NCI-H128 (cell line): ENCODE data around the gene SPR.
A peak's percentile ranks its signal among the peaks of the same experiment; 100 is the strongest.

ENCODE experiments used
- DNase-seq: peaks from one replicate; lab custom pipeline; 2025; ENCODE audit not compliant: unreplicated experiment; lab: John Stamatoyannopoulos, UW

SPR gene

DNA sequence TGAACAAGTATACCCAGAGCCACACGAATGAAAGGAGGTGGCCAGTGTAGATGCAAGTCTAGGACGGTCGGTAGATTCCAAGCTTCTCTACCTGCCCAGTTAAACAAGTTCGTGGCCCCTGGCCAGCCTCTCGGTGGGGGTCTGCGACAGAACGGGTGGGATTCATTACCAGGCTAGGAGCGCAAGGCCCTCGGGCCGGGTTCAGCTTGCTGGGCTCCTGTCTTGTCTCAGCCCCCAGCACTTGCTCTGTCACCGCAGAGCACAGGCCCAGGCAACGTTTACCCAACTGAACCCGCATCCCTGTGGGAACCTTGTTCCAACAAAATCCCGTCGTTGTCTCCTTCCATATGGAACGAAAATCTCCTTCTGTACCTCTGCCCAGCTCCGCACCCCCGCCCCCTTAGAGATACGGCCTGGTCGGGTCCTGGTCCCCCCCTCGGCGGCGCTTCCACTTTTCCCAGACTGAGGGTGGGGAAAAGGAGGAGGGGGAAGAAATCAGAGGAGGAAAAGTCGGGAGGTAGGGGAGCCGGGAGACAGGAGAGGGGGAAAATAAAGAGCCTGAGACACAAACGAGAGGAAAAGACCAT lies 28.2 kb downstream of the SPR start:
- DNase-seq, result no peak

DNA sequence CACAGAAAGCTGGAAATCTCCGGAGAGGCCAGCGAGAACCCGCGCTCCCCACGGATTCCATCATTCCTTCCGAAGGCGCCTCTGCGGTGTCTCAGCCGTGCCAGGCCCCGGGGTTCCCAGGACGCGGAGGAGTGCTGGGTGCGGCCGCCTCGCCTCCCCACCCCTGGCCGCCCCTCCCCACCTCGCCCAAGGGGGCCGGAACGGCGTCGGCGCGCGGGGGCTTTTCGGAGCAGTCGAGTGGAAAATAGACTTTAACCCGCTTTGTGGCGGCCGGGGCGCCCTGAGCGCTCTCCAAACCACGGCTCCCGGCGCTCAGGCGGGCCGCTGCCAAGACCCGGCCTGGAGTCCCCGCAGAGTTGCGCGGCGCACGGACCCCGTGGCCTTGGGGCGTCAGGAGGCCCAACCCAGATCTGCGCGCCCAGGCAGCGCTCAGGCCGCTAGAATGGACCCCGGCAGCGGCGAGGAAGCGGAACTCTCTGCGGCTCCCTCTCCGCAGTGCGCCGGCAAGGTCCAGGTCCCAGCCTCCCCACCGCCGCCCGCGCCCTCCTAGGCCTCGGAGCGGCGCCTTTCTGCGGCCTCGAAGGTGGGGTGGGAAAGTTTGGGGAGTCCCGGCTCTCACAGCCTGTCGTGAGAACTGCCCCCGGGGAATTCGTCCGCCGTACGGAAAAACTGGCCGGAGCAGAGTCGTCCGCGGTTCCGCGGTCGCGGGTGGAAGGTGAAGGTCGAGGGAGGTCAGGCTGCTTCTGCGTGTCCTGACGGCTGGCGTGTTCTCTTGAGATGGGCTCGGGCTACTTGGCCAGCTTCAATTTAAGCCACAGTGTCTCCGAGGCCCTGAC lies 28.9 kb downstream of the SPR start:
- DNase-seq, result peak; percentile 29

DNA sequence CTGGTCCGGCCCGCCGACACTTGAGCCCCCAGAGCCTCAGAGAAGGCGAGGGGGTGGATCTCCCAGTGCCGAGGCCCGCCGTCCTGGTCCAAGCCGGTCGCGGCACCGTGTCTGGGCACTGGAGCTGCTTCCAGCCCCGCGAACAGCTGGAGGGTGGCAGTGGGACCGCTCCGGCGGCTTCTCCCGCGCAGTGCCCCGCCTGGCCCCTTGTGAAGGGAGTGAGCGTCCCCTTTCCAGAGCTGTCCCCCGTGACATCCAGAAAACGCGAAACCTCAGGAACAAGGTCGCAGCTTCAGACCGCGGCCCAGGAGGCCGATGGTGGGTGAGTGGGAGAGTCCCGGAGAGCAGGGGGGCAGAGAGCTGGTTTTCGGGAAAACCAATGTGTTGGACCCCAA lies 29.5 kb downstream of the SPR start:
- DNase-seq, result no peak

DNA sequence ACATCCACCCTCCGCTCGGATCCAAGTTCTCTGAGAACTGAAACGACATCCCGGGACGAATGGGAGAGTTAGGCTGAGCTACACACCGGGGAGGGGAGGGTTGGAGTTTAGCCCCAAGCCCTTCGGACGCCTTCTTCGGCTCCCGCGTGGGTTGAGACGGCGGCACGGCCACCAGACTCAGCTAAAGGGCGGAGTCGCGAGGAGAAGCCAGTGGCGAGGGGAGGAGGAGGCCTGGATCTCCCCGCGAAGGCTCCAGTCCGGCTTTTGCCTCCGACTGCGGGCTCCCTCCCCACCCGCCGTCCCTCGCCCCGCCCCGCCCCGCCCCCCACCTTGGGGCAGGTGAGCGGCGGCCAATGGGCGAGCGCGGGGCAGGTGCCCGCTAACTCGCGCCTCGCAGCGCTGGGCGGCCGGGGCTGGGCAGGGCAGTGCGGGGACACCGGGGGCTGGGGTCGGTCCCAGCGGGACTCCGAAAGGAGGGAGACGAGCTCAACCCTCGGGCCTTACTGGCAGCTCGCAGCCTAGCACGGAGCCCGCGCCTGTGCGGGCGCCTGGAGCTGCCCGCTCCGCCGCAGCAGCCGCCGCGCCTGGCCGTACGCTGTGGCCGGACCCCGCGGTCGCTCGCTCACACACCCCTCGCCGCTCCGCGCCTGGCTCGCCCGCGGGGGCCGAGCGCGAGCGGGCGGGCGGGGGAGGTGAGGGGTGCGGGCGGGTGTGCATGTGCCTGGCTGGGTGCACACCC lies 30.1 kb downstream of the SPR start, which contains the start of gene EMX1:
TSS of gene EMX1 (plus strand) at position 382 of the 739 bp plus-strand sequence. CDS start at position 716, 334 bp downstream.
- peak; percentile 61 for DNase-seq

DNA sequence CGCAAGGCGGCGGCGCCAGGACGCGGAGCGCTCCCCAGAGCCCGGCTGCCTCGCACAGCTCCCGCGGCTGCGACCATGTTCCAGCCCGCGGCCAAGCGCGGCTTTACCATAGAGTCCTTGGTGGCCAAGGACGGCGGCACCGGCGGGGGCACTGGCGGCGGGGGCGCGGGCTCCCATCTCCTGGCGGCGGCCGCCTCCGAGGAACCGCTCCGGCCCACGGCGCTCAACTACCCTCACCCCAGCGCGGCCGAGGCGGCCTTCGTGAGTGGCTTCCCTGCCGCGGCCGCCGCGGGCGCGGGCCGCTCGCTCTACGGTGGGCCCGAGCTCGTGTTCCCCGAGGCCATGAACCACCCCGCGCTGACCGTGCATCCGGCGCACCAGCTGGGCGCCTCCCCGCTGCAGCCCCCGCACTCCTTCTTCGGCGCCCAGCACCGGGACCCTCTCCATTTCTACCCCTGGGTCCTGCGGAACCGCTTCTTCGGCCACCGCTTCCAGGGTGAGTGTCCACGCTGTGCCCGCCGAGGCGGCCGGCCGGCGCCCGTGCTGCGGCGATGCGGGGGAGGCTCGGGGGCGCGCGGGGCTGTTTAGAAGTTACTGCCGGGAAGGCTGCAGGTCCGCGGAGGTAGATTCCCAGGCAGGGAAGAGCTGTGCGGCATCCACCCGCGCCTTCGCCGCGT lies 30.8 kb downstream of the SPR start:
- DNase-seq, result no peak

DNA sequence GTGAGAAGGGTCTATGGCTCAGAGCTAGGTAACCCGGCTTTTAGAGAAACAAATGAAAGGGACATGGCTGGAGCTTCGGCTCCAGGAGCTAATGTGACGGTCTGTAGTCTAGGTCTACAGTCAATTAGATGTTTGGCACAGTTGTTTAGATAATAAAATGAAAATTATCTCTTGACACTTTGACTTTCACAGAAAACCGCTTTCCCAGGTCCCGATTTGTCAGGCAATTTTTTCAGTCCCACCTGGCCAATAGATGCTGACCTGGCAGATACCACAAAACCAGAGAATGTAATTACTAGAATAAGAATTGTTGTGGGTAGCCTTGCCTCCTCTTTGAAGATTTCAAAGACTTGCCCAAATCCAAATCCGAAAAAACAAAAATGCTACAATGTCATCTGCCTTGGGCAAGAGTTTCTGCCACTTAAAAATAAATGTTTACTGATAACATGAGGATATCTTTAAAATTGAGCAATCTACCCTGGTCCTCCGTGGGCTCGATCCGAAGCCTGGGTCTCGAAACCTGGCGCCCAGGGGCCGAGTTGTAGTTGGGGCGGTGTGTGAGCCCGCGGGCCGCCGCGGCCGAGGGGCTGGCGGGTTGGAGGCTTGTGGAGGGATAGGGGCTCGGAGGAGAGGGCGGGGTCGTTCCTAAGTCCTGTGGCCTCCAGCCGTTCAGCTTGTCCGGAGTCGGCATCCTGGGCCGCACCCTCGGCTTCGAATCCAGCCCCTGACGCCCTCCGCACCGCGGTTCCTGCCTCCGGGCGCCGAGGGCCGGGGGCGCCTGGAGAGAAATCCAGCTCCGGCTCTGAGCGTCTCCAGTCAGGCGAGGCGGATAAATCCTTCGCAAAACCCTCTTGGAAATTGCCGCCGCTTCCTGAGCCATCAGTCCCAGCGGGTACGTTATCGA lies 32.5 kb downstream of the SPR start:
- no peak for DNase-seq

DNA sequence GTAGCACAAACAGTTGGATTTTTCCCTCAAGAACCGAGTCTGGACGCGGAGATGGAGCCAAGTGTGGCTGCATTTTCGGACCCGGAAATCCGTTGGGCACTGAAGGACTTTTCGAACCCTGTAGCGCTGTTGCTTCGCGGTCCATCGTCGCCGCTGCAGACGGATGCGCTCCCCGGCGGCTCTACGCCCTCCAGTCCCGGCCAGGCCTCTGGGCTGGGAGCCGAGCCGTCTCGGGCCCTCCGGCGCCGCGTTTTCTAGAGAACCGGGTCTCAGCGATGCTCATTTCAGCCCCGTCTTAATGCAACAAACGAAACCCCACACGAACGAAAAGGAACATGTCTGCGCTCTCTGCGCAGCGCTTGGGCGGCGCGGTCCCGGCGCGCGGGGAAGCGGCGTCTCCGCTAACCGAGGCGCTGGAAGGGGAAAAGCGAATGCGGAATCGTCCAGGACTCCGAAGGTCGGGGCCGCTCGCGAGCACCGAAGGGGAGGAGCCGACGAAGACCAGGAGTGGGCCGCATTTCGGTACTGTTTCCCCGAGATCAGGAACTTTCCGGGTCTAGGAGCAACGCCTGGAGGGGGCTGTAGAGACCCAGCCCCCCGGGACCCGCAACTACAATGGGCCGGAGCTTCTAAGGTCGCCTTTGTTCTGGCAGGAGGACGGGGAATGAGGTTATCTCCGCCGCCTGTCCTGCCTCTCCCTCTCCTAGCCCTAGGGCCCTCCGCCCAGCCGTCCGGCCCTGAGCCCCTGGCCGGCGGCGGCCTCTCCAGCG lies 33.3 kb downstream of the SPR start:
- no peak for DNase-seq

DNA sequence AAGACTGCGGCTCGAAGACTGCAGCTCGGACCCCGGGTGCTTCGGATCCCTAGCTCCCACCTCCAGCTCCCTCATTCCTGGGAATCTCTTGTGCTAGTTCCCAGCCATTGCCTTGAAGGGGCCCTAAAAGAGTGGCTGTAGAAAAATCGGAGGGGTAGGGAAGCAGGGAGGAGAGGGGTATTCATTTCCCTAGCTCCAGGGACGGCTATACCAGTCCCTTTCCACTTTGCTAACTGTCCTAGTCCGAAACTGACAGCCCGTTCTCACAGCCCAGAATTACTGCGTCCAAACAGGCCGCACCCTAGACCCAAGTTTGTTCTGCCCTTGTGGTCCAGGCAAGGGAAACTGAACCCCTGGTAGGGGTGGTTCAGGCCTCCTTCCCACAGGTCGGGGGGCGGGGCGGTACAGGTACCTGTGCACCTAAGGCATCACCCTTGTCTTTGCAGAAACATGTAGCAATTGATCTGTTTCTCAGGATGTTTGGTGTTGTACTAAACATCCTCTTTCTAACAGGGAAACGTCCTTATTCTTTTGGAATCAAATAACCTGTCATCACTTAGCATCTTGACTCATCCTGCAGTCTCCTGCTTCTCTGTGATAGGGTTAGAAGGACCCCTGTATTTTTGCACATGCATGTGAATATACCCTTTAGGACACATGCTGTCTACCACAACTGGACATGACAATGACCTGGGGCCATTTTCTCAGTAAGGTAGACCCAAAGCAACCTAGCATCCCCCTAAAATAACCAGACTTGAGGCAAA lies 34.1 kb downstream of the SPR start:
- no peak for DNase-seq

DNA sequence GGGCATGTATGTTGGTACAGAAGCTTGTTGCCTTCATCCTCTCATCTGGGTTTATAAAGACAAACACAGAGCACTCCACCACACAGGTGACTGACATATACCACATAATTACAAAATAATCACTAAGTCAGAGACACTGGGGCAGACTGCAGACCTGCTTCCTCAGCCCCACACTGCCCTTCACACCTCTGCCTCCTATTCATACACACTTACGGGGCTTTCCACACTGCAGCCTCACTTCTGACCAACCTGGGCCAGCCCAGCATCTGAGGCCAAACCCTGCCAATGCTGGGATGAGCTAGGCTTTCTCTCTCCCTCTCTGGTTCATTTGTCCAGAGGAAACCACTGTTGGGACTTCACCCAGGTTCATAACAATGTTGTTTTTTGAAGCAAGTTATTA lies 34.6 kb downstream of the SPR start:
- no peak for DNase-seq

DNA sequence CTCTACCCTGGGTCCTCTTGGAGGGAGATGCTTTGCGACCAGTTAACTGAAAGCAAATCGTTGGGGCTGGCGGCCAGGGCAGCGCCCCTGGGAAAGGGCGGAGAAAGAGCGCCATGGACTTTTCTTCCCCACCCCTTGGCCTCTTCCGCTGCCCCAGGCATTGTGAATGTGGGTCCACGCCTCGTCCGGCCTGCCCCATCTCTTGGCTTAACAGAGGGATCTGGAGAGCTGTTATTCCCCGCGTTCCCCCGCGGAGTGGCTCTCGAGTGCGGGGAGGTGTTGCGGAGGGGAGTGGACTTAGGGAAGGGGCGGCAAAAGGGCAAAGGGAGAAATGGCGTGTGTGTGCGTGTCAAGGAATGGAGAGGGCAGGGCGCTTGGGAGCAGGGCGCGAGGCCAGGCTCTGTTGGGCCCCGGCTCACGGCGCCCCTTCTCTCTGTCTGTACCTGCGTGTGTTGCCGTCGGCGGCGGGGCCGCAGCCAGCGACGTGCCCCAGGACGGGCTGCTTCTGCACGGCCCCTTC lies 36.7 kb downstream of the SPR start:
- DNase-seq, result no peak

DNA sequence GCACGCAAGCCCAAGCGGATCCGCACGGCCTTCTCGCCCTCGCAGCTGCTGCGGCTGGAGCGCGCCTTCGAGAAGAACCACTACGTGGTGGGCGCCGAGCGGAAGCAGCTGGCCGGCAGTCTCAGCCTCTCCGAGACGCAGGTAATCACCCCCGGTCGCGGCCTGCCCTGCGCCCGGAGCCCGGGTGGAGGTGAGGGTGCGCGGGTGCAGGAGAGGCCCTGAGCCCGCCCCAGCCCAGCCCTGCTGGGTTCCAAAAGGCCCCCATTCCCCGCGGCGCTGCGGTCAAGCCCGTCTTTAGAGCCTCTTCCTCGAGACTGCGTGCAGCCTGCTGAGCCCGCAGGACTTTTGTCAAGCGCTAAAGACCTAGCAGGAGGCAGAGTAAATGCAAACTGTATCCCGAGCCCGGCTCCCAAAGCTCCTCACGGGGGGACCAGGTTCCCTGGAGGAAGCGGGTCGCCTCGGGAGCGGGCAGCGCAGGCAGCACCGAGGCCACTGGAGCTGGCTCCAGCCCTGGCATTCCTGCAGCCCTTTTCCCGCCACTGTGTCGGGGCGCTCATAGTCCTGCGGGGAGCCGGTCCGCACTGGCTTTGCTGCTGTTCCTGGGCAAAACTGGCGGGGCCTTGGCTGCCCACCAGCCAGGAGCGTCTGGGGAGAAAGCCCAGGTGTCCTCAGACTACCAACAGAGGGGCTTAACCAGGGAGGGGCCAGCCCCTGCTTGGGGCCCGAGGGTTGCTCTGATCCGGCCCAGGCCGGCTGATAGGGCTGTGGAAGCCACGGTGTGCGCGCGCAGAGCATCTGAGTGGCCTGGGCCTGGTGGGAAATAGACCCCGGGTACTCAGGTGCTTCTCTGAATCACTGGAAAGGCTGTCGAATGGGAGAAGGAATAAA lies 37.4 kb downstream of the SPR start:
- DNase-seq, result no peak

DNA sequence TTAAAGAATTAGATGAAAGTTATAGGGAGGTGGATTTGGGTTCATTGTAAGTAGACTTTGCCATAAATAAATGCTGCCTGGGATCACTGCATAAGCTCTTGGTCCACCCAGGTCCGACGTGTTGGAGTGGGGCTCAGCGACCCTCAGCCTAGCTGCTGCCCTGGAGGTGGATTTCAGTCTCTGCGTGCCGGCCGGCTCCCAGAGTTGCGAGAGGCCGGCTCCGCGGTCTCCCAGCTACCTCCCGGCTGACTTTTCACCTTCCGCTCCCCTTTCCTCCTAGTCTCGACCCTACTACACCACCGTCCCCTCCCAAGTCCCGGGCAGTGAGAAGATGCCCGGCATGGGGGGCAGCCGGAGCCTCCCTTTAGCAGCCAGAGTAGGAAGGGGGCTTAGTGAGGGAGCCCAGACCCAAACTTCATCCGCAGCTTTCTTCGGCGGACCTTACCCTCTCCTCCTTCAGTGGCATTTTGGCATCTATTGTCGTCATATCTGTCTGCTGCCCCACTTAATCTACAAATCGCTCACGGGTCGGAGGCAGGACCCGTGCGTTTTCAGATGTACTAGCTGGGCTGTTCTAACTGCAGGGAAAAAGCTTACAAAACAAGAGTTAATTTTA lies 38.2 kb downstream of the SPR start:
- DNase-seq, result no peak

DNA sequence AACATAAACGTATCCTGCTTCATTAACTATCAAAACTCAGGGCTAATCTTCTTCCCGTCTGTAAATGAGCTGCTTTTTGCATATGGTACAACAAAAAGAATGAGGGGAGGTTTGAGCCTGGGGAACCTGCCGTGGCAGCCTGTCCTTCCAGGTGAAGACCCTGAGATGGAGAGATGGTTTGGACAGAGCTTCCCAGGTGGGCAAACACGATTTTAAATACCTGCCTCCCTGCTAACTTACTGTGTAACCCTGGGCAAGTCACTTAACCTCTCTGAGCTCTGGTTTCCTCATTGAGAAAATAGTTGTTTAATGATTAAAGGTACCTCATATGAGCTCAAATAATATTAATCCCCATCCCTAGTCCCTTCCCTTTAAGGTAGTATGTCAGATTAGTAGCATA lies 39.2 kb downstream of the SPR start:
- DNase-seq, result no peak

DNA sequence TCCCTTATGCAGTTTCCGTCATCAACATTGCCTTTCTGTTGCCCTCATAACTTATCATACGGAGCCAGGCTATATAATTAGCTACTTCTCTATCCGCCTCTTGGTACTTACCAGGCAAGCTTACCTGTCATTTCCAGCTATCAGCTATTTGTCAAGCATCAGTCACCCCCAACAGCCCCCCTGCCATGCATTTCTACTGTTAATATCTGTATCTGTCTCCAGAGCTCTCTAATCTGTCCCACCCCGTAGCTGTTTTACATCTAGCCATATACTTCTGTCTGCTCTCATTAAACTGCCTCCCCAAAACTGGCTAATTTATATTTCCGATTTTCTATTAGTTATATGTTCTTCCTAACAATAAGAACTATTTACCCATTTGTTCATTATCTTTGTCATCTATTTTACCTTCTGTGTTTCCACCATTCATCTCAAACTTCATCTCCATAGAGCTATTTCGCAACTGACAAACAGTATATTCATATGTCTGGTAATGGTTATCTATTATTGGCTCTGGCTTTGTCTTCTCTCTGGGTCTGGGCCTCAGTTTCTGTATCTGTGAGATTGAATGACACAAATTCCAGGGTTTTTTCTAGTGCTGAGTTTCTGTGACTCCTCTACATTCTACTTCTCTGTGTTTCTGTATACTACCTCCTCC lies 39.7 kb downstream of the SPR start:
- DNase-seq, result no peak

DNA sequence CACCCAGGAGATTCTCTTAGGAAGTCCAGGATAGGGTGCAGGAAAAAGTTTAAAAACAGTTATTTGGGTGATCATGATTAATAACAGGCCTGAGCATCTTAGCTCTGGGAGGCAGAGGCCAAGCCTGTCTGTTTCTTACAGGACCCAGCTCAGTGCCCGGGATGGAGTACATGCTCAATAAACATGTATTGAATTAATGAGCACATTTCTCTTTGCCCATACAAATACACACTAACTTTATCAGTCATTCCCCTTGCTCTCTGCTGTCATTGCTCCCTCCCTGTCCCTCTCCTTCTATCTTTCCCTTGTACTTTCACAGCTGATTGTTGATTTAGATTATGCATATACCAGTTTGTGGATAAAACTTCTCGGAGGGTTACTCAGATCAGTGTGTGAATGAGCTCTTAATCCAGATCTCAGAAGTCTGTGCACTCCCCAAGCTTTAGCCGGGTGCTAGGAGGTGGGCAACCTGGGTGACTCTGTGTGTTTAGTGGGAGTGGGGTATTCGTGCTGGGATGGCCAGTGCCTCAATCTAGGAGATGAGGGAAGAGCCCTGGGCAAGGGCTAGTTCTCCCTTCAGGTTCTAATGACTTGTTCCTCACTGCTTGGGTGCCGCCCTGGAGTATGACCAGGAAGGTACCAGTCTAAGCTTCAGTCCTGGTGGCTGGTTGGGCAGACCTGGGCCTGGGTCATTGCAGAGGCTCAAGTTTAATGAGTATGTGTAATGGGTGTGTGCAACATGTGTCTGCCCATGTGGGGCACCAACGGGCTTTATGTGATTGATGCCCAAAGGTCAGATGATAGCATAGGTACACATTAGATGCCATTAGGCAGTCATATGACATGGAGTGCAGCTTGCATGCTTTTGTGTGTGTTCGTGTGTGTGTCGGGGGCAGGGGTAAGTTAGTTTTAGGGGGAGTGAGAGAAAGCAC lies 40.7 kb downstream of the SPR start:
- DNase-seq, result no peak

DNA sequence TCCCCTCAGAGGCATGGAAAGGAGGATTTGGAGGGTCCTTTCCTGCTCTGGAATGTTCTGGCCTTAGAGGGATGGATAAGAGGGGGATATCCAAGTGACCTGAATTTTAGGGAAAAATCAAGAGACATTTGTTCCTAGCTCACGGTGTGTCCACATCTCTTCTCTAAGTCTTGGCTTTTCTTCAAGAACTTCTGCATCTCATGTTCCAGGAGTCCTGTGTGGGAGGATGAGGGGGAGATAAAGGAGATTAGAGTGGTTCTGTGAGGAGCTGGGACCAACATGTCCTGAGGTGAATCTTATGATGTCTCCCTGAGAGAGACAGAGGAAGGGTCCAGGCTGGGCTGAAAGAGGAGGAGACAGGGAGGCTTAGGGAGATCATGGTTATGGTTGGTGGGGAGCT lies 41.8 kb downstream of the SPR start:
- no peak for DNase-seq
